Large intestine (tissue), 3 donors: Measurements from ENCODE around the gene SCTR. TPM values are rescaled to one million over a fixed set of nuclear protein-coding genes. Genes with fewer than 3 reads are reported as not detected.

Experiments
- DNase-seq, 2 donors: peaks; one replicate each; pipeline versions ENCODE4 v3.0.0 to v3.0.0-alpha.2; 2013
- H3K27ac ChIP-seq: one replicate; pipeline ENCODE4 v1.5.1; 2013; ENCODE audit warnings: low read length
- H3K27me3 ChIP-seq: 2 replicates; pipeline ENCODE4 v1.6.1; 2013; ENCODE audit warnings: low read length; ENCODE audit not compliant: control insufficient read depth, insufficient read depth
- H3K36me3 ChIP-seq: 2 replicates; pipeline ENCODE4 v1.6.1; 2013; ENCODE audit warnings: low read length; ENCODE audit not compliant: control insufficient read depth, insufficient read depth
- H3K4me1 ChIP-seq: one replicate; pipeline ENCODE4 v1.6.1; 2013; ENCODE audit warnings: low read length; ENCODE audit not compliant: control insufficient read depth, insufficient read depth
- H3K4me3 ChIP-seq: one replicate; pipeline ENCODE4 v1.5.1; 2013; ENCODE audit warnings: low read length
- H3K9me3 ChIP-seq: one replicate; pipeline ENCODE4 v1.6.1; 2013; ENCODE audit warnings: mild to moderate bottlenecking, low read depth, low read length, moderate library complexity; ENCODE audit not compliant: control insufficient read depth
- WGBS: methylation state at CpG from one replicate; pipeline ENCODE4 v1.1.5; 2013; ENCODE audit warnings: low lambda C conversion rate; ENCODE audit not compliant: insufficient coverage; 5-methylcytosine and 5-hydroxymethylcytosine counted together
- polyA plus RNA-seq: library from polyadenylated mRNA; unstranded; fragments of 120-200 nt; gene quantifications from one replicate; pipeline ENCODE4 v1.2.1, GENCODE V29; 2013

The SCTR gene
- polyA plus RNA-seq, 1 donor: 62.9 TPM

GRCh38 chr2:119546447-119546767, 22.1 kb upstream of the SCTR start:
- DNase-seq: no peak
- Histone ChIP-seq H3K36me3 (peaks cover 5% of the 10 kb centered on the region), H3K27me3 (no peaks in the 10 kb centered on the region), H3K4me3 (no peak overlapping the region), H3K27ac (peak overlapping the region; percentile 89), H3K4me1 (peaks cover 62% of the 10 kb centered on the region), H3K9me3 (no peaks in the 10 kb centered on the region)
- WGBS: no CpG with 5 or more reads among the region's 1 CpG

DNA sequence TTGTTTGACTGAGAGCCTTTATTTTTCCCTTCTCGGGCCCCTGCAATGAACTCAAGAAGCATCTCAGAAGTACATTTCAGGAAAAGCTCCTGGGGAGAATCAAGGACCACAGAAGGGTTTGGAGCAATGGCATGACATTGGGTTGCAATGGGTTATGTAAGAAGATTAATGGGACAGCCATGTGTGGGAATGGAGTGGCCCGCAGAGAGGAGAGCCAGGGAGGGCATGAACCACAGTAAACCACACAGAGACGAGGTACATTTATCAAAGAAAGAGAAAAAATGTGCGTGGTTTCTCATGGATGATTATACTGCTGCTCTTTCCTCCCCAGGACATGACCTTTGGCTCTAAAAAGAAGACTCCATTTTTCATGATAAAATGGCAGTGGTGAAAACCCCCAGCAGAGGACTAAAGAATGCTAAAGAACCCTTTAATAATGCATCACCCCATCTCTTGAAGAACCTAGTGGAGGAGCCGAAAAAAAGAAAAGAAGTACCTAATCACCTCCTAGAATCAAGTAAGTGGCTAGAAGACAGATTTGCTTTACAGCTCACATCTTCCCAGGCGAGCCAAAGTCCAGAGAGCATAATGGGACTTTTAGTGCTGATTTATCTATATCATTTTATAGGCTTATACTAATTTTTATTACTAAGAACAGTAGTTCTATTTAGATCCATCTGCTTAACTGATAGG, 21.6 kb upstream of the SCTR start:
- DNase-seq: peak; percentile 43 to 83
- Histone ChIP-seq H3K27me3 (no peaks in the 10 kb centered on the region), H3K4me3 (peak overlapping the region; percentile 80), H3K36me3 (peaks cover 5% of the 10 kb centered on the region), H3K4me1 (peaks cover 64% of the 10 kb centered on the region), H3K27ac (peak overlapping the region; percentile 89), H3K9me3 (no peaks in the 10 kb centered on the region)
- WGBS: 20% methylated on average over 1 of the region's 6 CpGs

- peak overlapping the region; percentile 80 for H3K4me3 ChIP-seq
- DNase-seq: peak; percentile 44 to 81
- no CpG with 5 or more reads among the region's 11 CpGs for WGBS
Observed at GRCh38 chr2:119544939-119545475, 20.7 kb upstream of the SCTR start.

DNA sequence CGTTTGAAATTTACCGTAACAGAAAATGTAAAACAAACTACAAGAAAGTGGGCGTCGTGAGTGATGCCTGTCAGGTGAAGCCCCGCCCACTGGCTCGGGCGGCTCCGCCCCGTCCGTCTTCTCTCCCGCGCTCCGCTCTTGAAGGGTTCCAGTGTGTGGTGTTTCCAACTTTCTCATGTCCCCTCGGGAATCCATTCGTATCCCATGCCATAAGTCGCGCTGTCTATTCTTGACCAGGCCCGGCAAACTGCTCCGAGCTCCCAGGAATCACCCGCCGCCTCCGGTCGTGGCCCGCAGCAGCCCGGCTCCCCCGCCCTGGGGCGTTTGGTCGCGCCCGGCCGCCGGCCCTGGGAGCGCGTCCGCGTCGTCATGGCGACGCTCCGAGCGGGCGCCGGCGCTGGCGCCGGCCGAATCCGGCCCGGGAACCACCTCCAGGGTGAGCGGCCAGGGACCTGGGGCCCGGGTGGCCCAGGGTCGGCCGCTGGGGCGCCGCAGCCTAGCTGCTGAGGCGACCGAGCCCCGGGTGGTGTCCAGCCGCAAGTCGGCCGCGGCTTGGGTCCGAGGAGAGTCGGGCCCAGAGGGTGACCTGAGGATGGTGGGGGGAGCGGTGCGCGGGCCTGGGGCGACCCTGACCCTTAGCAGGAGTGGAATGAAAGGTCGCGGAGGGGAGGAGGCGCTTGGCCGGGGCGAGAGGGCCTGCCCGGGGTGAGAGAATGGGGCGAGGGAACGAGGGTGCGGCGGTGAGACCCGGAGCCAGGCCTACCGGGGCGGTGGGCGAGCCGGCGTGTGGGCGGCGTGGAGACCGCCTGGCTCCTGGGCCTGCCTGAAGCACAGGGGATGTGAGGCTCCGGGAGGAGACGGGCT, 20.0 kb upstream of the SCTR start, which contains the start of gene CFAP221:
CFAP221 (plus strand) TSS at position 375 of the 864 bp plus-strand sequence. CDS start 1,683 bp downstream, outside the sequence.
- no peaks in the 10 kb centered on the region for H3K27me3 ChIP-seq
- H3K27ac ChIP-seq: peak within 1 kb of the TSS; percentile 89
- H3K4me1 ChIP-seq: peaks cover 52% of the 10 kb centered on the region
- H3K9me3 ChIP-seq: no peaks in the 10 kb centered on the region
- DNase-seq: peak; percentile 73 to 93
- H3K4me3 ChIP-seq: peak within 1 kb of the TSS; percentile 80
- H3K36me3 ChIP-seq: no peaks in the 10 kb centered on the region
- no CpG with 5 or more reads among the region's 89 CpGs for WGBS

More at GRCh38 chr2:119544939-119545475, 20.7 kb upstream of the SCTR start:
- Histone ChIP-seq H3K27me3 (no peaks in the 10 kb centered on the region), H3K4me1 (peaks cover 59% of the 10 kb centered on the region), H3K27ac (peak overlapping the region; percentile 89), H3K9me3 (no peaks in the 10 kb centered on the region), H3K36me3 (peaks cover 5% of the 10 kb centered on the region)

- Histone ChIP-seq H3K4me1 (peaks cover 39% of the 10 kb centered on the region), H3K27me3 (no peaks in the 10 kb centered on the region), H3K4me3 (no peak overlapping the region), H3K36me3 (no peaks in the 10 kb centered on the region), H3K9me3 (no peaks in the 10 kb centered on the region), H3K27ac (peak overlapping the region; percentile 26)
- WGBS: 80% methylated on average over 1 of the region's 2 CpGs
- peak in 1 of 2 donors; percentile 29 for DNase-seq
Observed at GRCh38 chr2:119541476-119541875, 17.2 kb upstream of the SCTR start.

- peak overlapping the region; percentile 76 for H3K27ac ChIP-seq
- peaks cover 31% of the 10 kb centered on the region for H3K4me1 ChIP-seq
- DNase-seq: no peak
- H3K36me3 ChIP-seq: no peaks in the 10 kb centered on the region
- H3K9me3 ChIP-seq: peaks cover 6% of the 10 kb centered on the region
- H3K4me3 ChIP-seq: no peak overlapping the region
- H3K27me3 ChIP-seq: no peaks in the 10 kb centered on the region
Observed at GRCh38 chr2:119537792-119538191, 13.5 kb upstream of the SCTR start.

DNA sequence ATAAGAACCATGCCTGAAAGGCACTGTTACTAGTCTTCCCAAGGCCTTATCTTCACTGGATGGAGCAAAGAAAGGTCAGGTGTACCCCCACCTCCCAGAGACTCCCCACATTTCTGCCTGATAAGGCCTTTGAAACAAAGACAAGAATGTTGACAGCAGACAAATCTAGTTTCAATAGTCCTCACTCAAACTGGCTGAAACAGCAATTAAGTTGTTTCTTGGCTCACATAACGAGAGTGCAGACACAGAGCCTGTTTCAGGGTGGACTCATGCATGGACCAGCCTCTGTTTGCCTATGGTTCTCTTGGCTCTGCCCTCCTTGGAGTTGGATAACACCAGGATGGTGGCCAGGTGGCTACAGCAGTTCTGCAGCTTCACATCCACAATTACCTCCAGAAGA, 12.4 kb upstream of the SCTR start:
- H3K4me1 ChIP-seq: peaks cover 26% of the 10 kb centered on the region
- no peak overlapping the region for H3K4me3 ChIP-seq
- WGBS: no CpG with 5 or more reads among the region's 1 CpG
- H3K36me3 ChIP-seq: no peaks in the 10 kb centered on the region
- peaks cover 9% of the 10 kb centered on the region for H3K9me3 ChIP-seq
- peak; percentile 70 to 87 for DNase-seq
- peak overlapping the region; percentile 76 for H3K27ac ChIP-seq
- H3K27me3 ChIP-seq: no peaks in the 10 kb centered on the region

DNA sequence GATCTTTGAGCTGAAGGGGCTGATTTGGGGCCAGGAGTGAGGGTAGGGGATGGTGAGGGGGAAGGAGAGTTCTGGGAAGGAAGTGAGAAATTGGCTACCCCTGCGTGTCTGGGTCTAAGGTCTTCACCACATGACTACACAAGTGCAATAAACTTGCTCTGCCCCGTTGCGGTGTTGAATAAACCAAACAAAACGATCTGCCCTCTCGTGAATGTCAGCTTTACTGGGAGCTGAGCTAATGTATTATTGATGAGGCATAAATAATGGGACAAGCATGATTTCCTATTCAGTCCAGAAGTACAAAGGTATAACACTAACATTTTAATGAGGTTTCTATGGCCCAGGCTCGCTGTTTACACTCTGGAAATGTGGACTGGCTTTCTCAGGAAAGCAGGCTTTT, 11.9 kb upstream of the SCTR start:
- peak overlapping the region; percentile 76 for H3K27ac ChIP-seq
- no peak overlapping the region for H3K4me3 ChIP-seq
- DNase-seq: peak; percentile 72 to 91
- H3K4me1 ChIP-seq: peaks cover 23% of the 10 kb centered on the region
- H3K27me3 ChIP-seq: no peaks in the 10 kb centered on the region
- H3K9me3 ChIP-seq: peaks cover 9% of the 10 kb centered on the region
- no CpG with 5 or more reads among the region's 6 CpGs for WGBS
- no peaks in the 10 kb centered on the region for H3K36me3 ChIP-seq

DNA sequence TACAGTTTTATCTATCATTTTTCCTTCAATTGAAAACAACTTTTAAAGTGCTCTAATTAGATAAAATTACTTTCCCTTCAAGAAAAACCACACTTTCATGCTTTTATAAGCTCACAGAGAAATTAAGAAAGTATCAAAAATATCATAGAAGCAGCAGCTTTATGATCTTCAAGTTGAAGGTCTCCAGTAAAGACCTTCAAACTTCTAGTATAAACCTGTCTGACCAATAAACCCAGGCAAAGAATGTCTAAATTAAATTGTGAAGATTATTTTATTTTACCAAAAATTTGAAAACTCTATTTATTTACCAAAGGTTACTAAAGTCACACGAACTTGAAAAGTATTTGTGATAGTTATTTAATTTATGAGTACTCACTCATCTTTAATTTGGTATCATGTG, 9.3 kb upstream of the SCTR start:
- WGBS: 100% methylated on average over 1 of the region's 1 CpG
- Histone ChIP-seq H3K27me3 (no peaks in the 10 kb centered on the region), H3K4me1 (peaks cover 23% of the 10 kb centered on the region), H3K9me3 (peaks cover 9% of the 10 kb centered on the region), H3K36me3 (no peaks in the 10 kb centered on the region), H3K27ac (no peak overlapping the region), H3K4me3 (no peak overlapping the region)
- DNase-seq: no peak

DNA sequence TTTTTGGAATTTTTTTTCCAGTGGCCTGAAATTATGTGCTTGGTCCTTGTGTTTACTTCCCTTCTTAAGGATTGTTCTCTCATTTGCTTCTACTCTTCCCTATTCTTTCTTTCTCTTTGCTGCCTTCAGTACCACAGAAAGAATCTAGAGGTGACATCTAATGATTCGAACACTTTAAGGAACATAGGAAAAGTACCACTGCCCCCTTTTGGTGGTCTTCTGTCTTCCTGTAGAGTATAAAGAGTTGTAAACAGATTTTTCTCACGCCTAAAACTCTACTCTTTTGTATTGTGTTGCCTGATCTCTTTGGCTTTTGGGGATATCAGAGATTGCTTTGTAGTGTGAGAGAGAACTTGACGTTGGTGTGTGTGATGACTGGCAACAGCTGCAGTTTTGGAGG, 7.0 kb upstream of the SCTR start:
- WGBS: 80% methylated on average over 1 of the region's 3 CpGs
- H3K36me3 ChIP-seq: no peaks in the 10 kb centered on the region
- H3K9me3 ChIP-seq: peaks cover 9% of the 10 kb centered on the region
- H3K27me3 ChIP-seq: no peaks in the 10 kb centered on the region
- DNase-seq: no peak
- H3K4me1 ChIP-seq: peaks cover 25% of the 10 kb centered on the region
- H3K27ac ChIP-seq: no peak overlapping the region
- H3K4me3 ChIP-seq: no peak overlapping the region
